Right lobe of liver (tissue), 4 donors: ENCODE measurements around the gene CDH16.

ENCODE experiments used
- CTCF ChIP-seq, 4 donors: fragments of 200-600 bp in 3 of 4; fragments of 450-650 bp in 1 of 4; IDR thresholded peaks; one replicate each; pipeline versions ENCODE4 v1.5.1 to v1.8.0; 2016 to 2022; ENCODE audit warnings: antibody characterized with exemption in 4 of 4, mild to moderate bottlenecking in 2 of 4
- POLR2A ChIP-seq: fragments of 450-650 bp; IDR thresholded peaks from one replicate; pipeline ENCODE4 v1.6.1; 2017; ENCODE audit warnings: antibody characterized with exemption, mild to moderate bottlenecking
- donor health status: DM: no; HTN: no; CAD: no.
- donor health status: DM: no; HTN: no; CAD: no.
- donor health status: DM: no; HTN: yes; CAD: no.

- no peak for TF ChIP-seq POLR2A
- TF ChIP-seq CTCF (IDR thresholded peaks at IDR 0.05) = no peak
Observed at GRCh38 chr16:66895999-66896398, 22.7 kb downstream of the CDH16 start.
